ENCODE data around the gene TYRO3. TPM values are rescaled to one million over a fixed set of nuclear protein-coding genes. Genes with fewer than 3 reads are reported as not detected.
"Not testable (repeated sequence)": the region's sequence is repeated elsewhere in the genome, so short reads cannot be mapped to it uniquely, and the experiment has no call there.

TYRO3 gene
- total RNA-seq, 1 experiment from 2014 or later, result 23.2 TPM

GRCh38 chr15:41562244-41562643 is 3.2 kb downstream of the TYRO3 start:
- no peak for DNase-seq
- no peaks in the 10 kb centered on the region for H3K27me3 ChIP-seq
- peaks cover 13% of the 10 kb centered on the region for H3K4me1 ChIP-seq
- H3K9me3 ChIP-seq (replicated peaks), result no peaks in the 10 kb centered on the region
- no peak overlapping the region for H3K4me3 ChIP-seq
- H3K27ac ChIP-seq, result no peak overlapping the region
- no peaks in the 10 kb centered on the region; the same call in 1 of the 2 replicates for H3K36me3 ChIP-seq

- no peak overlapping the region for H3K27ac ChIP-seq
Observed at GRCh38 chr15:41562784-41563198, 3.8 kb downstream of the TYRO3 start.

DNA sequence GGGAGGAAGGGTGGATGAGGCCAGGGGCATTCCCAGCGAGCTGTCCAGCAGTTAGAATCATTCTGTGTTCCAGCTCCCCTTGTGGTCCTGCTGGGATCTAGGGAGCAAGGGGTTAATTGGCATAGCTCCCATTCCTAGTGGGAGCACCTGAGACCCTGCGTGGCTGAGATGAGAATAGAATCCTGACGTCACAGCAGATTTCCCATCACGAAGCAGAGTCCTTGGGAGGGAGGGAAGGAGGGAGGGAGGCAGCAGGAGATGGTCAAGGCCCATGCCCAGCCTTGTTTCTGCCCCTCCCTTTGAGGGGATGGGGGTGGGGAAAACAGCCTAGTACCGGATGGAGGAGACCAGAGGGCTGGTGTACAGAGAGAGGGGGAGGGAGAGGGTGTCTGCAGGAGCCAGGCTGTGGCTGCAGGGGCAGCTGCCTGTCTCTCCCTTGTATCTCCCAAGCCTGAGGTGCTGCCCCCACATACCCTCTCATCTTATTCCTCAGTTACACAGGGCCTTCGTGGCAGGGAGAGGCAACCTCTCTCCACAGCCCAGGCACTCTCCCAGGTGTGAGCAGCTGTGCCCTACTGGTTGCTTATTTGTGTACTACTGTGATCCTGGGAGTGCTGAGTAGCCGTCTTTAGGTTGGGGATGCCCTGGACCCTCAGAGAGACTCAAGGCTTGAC is 5.4 kb downstream of the TYRO3 start:
- no peaks in the 10 kb centered on the region for H3K27me3 ChIP-seq
- DNase-seq, result peak; percentile 57 to 60

More at GRCh38 chr15:41562784-41563198, 3.8 kb downstream of the TYRO3 start:
- H3K4me3 ChIP-seq, result no peak overlapping the region
- H3K4me1 ChIP-seq, result peaks cover 13% of the 10 kb centered on the region
- H3K9me3 ChIP-seq (replicated peaks), result no peaks in the 10 kb centered on the region
- DNase-seq, result peak in 1 of 2 experiments; percentile 22
- H3K36me3 ChIP-seq, result no peaks in the 10 kb centered on the region; the same call in 1 of the 2 replicates
- H3K27me3 ChIP-seq, result no peaks in the 10 kb centered on the region

GRCh38 chr15:41564960-41565502 is 6.0 kb downstream of the TYRO3 start:
- Histone ChIP-seq H3K27ac (no peak overlapping the region), H3K4me1 (peaks cover 25% of the 10 kb centered on the region), H3K4me3 (no peak overlapping the region), H3K27me3 (no peaks in the 10 kb centered on the region), H3K36me3 (no peaks in the 10 kb centered on the region; the same call in 1 of the 2 replicates), H3K9me3 (replicated peaks) (no peaks in the 10 kb centered on the region)
- no peak for DNase-seq

More for the DNA sequence above, 5.4 kb downstream of the TYRO3 start:
- Histone ChIP-seq H3K36me3 (no peaks in the 10 kb centered on the region; the same call in 1 of the 2 replicates), H3K9me3 (replicated peaks) (no peaks in the 10 kb centered on the region), H3K27ac (no peak overlapping the region), H3K4me1 (peaks cover 25% of the 10 kb centered on the region), H3K4me3 (no peak overlapping the region)

DNA sequence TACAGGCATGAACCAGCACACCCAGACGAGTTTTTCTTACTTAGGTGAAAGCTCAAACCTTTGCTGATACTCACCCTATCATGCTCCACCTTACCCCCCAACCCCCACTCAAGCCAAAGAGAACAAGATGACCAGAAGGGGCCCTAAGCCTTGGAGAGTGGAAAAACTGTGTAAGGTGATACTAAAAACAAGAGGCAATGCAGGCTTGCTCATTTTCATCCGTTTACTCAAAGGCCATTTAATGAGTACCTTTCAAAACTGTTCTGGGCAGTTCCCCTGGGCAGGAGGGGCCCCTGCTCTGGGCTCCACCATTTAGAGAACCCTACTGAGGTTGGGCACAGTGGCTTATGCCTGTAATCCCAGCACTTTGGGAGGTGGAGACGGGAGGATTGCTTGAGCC is 6.7 kb downstream of the TYRO3 start:
- Histone ChIP-seq H3K9me3 (replicated peaks) (no peaks in the 10 kb centered on the region), H3K27me3 (no peaks in the 10 kb centered on the region), H3K4me3 (no peak overlapping the region), H3K36me3 (peaks cover 1% of the 10 kb centered on the region), H3K4me1 (peaks cover 25% of the 10 kb centered on the region), H3K27ac (no peak overlapping the region)
- no peak for DNase-seq

DNA sequence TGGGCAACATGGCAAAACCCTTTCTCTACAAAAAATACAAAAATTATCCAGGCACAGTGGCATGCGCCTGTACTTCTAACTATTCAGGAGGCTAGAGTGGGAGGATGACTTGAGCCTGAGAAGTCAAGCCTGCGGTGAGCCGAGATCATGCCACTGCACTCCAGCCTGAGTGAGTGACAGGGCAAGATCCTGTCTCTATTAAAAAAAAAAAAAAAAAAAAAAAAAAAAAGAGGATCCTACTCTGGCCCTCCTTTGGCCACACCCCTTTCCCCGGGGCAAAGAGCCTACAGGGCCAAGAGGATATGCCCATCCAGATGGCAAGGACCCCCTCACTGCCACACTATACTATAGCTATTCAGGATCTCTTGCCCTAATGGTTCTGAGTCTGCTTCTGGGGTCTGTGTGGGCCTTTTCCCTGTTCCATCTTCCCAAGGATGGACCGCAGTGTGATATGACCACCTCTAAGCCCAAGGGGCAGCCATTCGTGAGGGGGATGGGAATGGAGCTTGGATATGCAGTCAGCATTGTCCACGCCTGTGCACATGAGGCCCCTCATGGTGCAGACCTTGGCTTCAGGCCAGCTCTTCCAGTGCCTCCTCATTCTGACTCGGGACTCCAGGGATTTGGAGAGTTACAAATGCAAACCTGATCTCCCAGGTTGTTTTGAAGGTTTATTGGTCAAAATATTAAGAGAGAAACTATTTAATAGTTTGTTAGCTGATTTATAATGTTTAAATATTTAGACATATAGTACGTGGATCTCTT is 7.3 kb downstream of the TYRO3 start:
- Histone ChIP-seq H3K9me3 (replicated peaks) (no peaks in the 10 kb centered on the region), H3K27ac (no peak overlapping the region), H3K4me1 (peaks cover 25% of the 10 kb centered on the region), H3K36me3 (peaks cover 3% of the 10 kb centered on the region), H3K4me3 (no peak overlapping the region), H3K27me3 (no peaks in the 10 kb centered on the region)
- DNase-seq, result peak; percentile 62 to 75

GRCh38 chr15:41567261-41567660 is 8.2 kb downstream of the TYRO3 start:
- H3K27me3 ChIP-seq, result no peaks in the 10 kb centered on the region
- DNase-seq, result no peak
- peaks cover 25% of the 10 kb centered on the region for H3K4me1 ChIP-seq
- peaks cover 3% of the 10 kb centered on the region for H3K36me3 ChIP-seq
- H3K9me3 ChIP-seq (replicated peaks), result no peaks in the 10 kb centered on the region
- H3K4me3 ChIP-seq, result no peak overlapping the region
- H3K27ac ChIP-seq, result no peak overlapping the region

GRCh38 chr15:41567862-41568261 is 8.8 kb downstream of the TYRO3 start:
- Histone ChIP-seq H3K9me3 (replicated peaks) (no peaks in the 10 kb centered on the region), H3K4me1 (peaks cover 25% of the 10 kb centered on the region), H3K4me3 (no peak overlapping the region), H3K36me3 (peaks cover 3% of the 10 kb centered on the region), H3K27me3 (no peaks in the 10 kb centered on the region), H3K27ac (peak overlapping the region; percentile 36; the same call in 1 of the 2 replicates)
- no peak for DNase-seq

DNA sequence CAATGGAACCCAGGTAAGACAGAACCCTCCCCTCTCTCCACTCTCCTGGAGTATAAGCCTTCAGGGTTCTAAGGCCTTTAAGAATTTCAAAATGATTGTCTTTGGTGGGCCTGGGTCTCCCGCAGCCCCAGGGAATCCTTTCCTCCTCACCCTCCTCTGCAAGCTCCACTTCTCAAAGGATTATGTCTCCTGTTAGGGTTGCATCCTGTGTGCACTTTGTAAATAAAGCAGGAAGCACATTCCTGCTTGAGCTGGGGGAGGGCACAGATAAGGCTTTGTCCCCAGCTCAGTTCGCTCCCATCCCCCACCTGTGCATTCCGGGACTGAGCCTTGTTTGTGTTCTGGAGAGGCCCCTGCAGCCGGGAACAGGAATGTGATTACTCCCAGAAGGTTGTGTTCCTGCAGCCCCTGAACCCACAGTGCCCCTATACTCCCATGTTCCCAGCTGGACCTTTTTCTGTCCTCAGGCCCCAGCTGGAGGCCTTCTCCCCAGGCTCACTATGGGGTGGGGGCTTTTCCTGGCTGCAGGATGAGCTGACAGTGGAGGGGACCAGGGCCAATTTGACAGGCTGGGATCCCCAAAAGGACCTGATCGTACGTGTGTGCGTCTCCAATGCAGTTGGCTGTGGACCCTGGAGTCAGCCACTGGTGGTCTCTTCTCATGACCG is 9.5 kb downstream of the TYRO3 start:
- peaks cover 3% of the 10 kb centered on the region for H3K36me3 ChIP-seq
- H3K27me3 ChIP-seq, result no peaks in the 10 kb centered on the region
- peak; percentile 79 to 83 for DNase-seq
- peaks cover 25% of the 10 kb centered on the region for H3K4me1 ChIP-seq
- H3K4me3 ChIP-seq, result no peak overlapping the region
- H3K9me3 ChIP-seq (replicated peaks), result no peaks in the 10 kb centered on the region
- peak overlapping the region; percentile 36; the same call in 1 of the 2 replicates for H3K27ac ChIP-seq

DNA sequence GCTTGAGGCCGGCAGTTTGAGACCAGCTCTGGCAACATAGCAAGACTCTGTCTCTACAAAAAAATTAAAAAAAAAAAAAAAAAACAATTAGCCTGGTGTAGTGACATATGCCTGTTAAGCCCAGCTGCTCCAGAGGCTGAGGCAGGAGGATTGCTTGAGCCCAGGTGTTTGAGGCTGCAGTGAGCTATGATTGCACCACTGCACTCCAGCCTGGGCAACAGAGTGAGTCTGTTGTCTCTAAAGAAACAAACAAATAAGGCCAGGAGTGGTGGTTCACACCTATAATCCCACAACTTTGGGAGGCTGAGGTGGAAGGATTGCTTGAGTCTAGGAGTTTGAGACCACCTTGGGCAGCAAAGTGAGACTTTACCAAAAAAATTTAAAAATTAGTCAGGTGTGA is 10.2 kb downstream of the TYRO3 start:
- not testable (repeated sequence) for H3K9me3 ChIP-seq (replicated peaks); H3K4me3 ChIP-seq; H3K36me3 ChIP-seq; H3K27me3 ChIP-seq; DNase-seq; H3K27ac ChIP-seq
- peaks cover 25% of the 10 kb centered on the region for H3K4me1 ChIP-seq

DNA sequence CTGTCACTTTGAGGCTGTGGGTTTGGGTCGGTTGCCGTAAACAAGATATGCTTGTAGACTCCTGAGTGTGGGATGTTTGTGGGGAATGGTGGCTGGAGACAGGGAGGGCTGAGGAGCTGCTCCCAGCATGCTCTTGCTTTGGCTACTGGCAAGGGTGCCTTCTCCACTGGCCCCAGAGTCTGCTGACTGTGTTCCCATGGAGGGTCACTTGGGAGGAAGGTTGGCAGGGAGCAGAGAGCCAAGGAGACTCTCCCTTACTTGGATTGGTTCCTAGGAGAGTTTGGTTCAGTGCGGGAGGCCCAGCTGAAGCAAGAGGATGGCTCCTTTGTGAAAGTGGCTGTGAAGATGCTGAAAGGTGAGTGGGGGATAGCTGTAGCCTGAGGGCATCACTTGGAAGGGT is 11.8 kb downstream of the TYRO3 start:
- Histone ChIP-seq H3K27me3 (no peaks in the 10 kb centered on the region), H3K4me3 (no peak overlapping the region), H3K36me3 (peaks cover 7% of the 10 kb centered on the region), H3K27ac (no peak overlapping the region), H3K9me3 (replicated peaks) (no peaks in the 10 kb centered on the region), H3K4me1 (peaks cover 19% of the 10 kb centered on the region)
- DNase-seq, result no peak

- no peak overlapping the region for H3K4me3 ChIP-seq
- H3K27me3 ChIP-seq, result no peaks in the 10 kb centered on the region
- no peak for DNase-seq
- no peak overlapping the region for H3K27ac ChIP-seq
- peaks cover 9% of the 10 kb centered on the region for H3K36me3 ChIP-seq
- H3K4me1 ChIP-seq, result peaks cover 12% of the 10 kb centered on the region
- no peaks in the 10 kb centered on the region for H3K9me3 ChIP-seq (replicated peaks)
Observed at GRCh38 chr15:41571948-41572347, 12.9 kb downstream of the TYRO3 start.

DNA sequence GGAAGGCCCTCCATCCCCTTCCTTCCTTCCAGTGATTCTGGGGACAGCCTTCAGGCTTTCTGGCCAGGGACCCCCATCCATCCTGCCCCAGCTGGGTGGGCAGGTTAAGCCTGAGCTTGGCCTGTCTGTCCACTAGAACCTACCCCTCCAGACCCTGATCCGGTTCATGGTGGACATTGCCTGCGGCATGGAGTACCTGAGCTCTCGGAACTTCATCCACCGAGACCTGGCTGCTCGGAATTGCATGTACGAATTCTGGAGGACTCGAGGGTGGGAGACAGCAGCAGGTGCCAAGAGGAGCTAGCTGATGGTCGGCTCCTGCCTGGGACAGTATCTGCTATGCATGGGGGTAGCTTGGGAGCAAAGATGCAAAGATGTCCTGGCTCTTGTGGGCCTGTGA is 13.9 kb downstream of the TYRO3 start:
- H3K4me1 ChIP-seq, result peaks cover 12% of the 10 kb centered on the region
- H3K4me3 ChIP-seq, result no peak overlapping the region
- H3K9me3 ChIP-seq (replicated peaks), result no peaks in the 10 kb centered on the region
- H3K27ac ChIP-seq, result no peak overlapping the region
- DNase-seq, result no peak
- no peaks in the 10 kb centered on the region for H3K27me3 ChIP-seq
- H3K36me3 ChIP-seq, result peaks cover 10% of the 10 kb centered on the region

DNA sequence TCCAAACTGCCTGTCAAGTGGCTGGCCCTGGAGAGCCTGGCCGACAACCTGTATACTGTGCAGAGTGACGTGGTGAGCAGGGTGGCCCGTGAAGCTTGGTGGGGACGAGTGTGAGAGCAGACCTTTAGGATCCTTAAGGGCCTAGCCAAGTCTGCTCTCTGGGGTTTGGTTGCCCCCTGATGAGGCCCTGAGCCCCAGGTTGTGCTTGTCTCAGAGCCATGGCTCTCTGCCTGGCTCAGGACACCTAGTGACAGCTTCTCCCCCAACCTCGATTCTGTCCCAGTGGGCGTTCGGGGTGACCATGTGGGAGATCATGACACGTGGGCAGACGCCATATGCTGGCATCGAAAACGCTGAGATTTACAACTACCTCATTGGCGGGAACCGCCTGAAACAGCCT is 14.4 kb downstream of the TYRO3 start:
- no peak overlapping the region for H3K4me3 ChIP-seq

GRCh38 chr15:41574158-41574557 is 15.1 kb downstream of the TYRO3 start:
- no peaks in the 10 kb centered on the region for H3K9me3 ChIP-seq (replicated peaks)
- H3K4me1 ChIP-seq, result no peaks in the 10 kb centered on the region; the same call in 1 of the 2 replicates
- DNase-seq, result no peak
- H3K27ac ChIP-seq, result no peak overlapping the region
- H3K36me3 ChIP-seq, result peaks cover 10% of the 10 kb centered on the region
- no peak overlapping the region for H3K4me3 ChIP-seq
- H3K27me3 ChIP-seq, result no peaks in the 10 kb centered on the region

More for the DNA sequence above, 14.4 kb downstream of the TYRO3 start:
- H3K27ac ChIP-seq, result no peak overlapping the region
- H3K36me3 ChIP-seq, result peaks cover 10% of the 10 kb centered on the region
- H3K9me3 ChIP-seq (replicated peaks), result no peaks in the 10 kb centered on the region
- H3K27me3 ChIP-seq, result no peaks in the 10 kb centered on the region
- peaks cover 7% of the 10 kb centered on the region; the same call in 1 of the 2 replicates for H3K4me1 ChIP-seq
- no peak for DNase-seq
